Hematopoietic multipotent progenitor cell treated with erythropoietin and hydrocortisone succinate and interleukin-3 and kit ligand, for 8 days (in vitro differentiated cells): ENCODE data around the gene HMOX2.

ENCODE experiments used
- DNase-seq: peaks from one replicate; pipeline ENCODE4 v3.0.0-alpha.2; 2015

HMOX2 gene, protein sequence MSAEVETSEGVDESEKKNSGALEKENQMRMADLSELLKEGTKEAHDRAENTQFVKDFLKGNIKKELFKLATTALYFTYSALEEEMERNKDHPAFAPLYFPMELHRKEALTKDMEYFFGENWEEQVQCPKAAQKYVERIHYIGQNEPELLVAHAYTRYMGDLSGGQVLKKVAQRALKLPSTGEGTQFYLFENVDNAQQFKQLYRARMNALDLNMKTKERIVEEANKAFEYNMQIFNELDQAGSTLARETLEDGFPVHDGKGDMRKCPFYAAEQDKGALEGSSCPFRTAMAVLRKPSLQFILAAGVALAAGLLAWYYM

GRCh38 chr16:4475880-4476788, at the start of gene HMOX2:
Gene HMOX2 (plus strand): TSS chr16:4476398. CDS start chr16:4505525, 29,127 bp downstream.
- peak; percentile 92 for DNase-seq

DNA sequence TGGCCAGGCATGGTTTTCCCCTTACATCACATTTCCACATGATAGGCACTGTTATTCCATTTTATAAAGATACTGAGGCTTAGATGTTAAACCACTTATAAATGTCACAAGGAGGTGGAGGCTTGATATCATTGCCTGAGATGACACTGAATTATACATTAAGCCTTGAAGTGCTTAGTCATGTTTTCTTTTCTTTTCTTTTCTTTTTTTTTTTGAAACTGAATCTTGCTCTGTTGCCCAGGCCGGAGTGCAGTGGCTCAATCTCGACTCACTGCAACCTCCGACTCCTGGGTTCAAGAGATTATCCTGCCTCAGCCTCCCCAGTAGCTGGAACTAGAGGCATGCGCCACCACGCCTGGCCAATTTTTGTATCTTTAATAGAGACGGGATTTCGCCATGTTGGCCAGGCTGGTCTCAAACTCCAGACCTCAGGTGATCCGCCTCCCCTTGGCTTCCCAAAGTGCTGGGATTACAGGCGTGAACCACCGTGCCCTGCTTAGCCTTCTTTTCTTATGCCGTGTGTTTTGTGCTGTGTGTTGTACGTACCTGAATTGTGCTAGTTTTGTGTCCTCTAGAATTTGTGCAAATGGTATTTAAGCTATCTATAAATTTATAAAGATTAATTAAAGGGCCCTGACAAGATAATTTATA, 49.4 kb upstream of the HMOX2 start:
- no peak for DNase-seq

- no peak for DNase-seq
These were observed 47.7 kb upstream of the HMOX2 start for GRCh38 chr16:4428500-4428899.

GRCh38 chr16:4431023-4431422, 45.2 kb upstream of the HMOX2 start:
- no peak for DNase-seq

DNA sequence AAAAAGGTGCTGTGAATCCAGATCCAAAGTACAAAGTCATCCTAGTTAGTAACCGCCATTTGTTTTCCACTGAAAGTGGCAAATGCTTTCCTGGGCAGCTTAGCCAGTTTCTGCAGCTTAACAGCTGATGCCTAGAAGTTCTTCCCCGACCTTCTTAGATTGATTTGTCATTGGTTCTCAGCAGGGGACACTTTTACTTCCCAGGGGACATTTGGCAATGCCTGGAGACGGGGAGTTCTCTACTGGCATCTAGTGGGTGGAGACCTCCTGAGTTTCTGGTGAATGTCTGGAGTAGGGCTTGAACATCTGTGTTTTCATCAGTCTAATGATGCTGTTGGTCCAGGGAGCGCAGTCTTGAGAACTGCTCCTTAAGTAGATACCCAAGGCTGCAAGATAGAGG, 43.0 kb upstream of the HMOX2 start:
- DNase-seq, result no peak

DNA sequence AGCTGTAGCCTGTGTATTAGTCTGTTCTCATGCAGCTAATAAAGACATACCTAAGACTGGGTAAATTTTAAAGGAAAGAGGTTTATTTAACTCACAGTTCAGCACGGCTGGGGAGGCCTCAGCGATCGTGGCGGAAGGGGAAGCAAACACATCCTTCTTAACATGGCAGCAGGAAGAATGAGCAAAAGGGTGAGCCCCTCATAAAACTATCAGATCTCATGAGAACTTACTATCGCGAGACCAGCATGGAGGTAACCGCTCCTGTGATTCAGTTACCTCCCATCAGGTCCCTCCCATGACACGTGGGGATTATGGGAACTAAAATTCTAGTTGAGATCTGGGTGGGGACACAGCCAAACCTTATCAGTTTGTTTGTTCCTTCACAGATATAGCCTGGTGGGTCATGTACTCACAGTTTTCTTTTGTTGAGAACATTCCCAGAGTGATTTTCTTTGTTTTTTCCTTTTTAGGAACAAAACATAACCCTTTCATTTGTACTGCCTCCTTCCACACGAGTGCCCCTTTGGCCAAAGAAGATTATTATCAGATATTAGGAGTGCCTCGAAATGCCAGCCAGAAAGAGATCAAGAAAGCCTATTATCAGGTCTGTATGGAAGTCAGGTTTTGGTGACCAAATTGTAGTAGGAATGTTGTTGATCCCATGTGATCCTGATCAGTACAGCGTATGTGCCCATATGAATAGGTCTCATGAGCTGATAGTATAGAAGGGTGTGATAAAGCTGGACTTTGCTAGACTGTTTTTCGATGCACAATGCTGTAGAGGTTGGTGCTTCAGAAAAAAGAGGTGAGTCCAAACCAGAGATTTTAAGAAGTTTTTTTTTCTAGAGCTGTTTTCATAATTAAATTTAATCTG, 42.0 kb upstream of the HMOX2 start:
- peak; percentile 89 for DNase-seq

GRCh38 chr16:4435337-4436067, 40.7 kb upstream of the HMOX2 start:
- DNase-seq, result no peak

- DNase-seq, result no peak
These were observed 38.8 kb upstream of the HMOX2 start for GRCh38 chr16:4437366-4437765.

GRCh38 chr16:4442371-4442770, 33.8 kb upstream of the HMOX2 start:
- DNase-seq, result no peak

- DNase-seq, result no peak
These were observed 32.9 kb upstream of the HMOX2 start for GRCh38 chr16:4443271-4443670.

GRCh38 chr16:4443986-4444385, 32.2 kb upstream of the HMOX2 start:
- no peak for DNase-seq

- no peak for DNase-seq
These were observed 25.8 kb upstream of the HMOX2 start for GRCh38 chr16:4450430-4450829.

DNA sequence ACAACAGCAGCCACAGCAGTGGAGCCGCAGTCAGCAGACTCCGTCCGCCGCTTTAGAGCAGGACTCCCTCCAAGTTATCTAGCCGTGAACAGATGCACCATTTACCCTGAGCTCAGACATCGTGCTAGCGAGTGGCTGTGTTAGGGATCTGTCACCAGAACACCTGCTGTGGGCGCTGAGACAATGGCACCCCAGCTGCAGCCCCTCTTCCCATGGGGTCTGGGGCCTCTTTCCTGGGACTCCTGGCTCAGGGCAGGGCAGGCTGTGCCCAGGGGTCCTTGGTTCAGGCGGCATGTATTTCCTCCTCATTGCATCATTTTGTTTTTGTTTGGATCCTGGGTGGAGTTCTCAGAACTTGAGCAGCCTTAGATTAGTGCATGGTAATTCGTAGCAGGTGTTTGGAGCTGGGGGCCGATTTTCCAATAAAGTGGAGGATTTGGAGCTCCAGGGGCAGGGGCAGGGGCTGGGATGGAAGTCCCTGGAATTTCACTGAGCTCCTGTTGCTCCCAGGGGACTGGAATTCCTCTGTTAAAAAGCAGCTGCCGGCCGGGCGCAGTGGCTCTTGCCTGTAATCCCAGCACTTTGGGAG, 25.2 kb upstream of the HMOX2 start:
- DNase-seq, result no peak

- DNase-seq, result no peak
These were observed 23.5 kb upstream of the HMOX2 start for GRCh38 chr16:4452674-4453073.

GRCh38 chr16:4454623-4455022, 21.6 kb upstream of the HMOX2 start:
- DNase-seq, result no peak

DNA sequence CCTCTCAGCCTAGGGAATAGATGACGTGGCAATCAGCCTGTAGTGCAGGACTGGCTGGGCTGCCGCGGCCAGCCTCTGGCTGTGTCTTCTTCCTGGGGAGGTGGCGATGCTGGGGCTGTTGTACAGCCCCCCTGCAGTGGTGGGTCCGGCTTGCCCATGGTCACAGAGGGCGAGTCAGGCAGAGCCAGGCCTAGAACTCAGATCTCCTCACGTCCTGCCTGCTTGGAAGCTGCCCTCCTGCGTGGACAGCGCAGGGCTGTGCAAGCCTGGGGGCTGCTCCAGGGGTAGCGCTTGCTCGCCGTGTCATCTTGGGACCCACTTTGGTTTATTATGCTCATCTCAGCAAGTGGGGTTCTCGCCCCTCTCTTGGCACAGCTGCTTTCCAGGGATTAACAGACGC, 21.1 kb upstream of the HMOX2 start:
- DNase-seq, result no peak

GRCh38 chr16:4455951-4456350, 20.2 kb upstream of the HMOX2 start:
- DNase-seq, result no peak

DNA sequence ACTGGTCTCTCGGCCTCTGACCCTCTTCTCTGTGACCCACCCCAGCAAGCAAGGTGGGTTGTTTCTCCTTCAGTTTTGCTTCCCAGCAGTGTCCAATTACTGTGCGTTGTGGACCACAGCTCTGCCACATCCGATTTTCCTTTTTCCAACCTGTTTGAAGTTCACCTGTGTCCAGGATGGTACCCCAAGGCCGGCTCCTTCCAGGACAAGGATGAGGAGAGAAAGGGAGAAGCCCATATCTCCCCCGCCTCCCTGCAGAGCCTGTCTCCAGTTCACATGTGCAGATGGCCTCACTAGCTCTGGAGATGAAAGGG, 15.3 kb upstream of the HMOX2 start:
- DNase-seq, result no peak

DNA sequence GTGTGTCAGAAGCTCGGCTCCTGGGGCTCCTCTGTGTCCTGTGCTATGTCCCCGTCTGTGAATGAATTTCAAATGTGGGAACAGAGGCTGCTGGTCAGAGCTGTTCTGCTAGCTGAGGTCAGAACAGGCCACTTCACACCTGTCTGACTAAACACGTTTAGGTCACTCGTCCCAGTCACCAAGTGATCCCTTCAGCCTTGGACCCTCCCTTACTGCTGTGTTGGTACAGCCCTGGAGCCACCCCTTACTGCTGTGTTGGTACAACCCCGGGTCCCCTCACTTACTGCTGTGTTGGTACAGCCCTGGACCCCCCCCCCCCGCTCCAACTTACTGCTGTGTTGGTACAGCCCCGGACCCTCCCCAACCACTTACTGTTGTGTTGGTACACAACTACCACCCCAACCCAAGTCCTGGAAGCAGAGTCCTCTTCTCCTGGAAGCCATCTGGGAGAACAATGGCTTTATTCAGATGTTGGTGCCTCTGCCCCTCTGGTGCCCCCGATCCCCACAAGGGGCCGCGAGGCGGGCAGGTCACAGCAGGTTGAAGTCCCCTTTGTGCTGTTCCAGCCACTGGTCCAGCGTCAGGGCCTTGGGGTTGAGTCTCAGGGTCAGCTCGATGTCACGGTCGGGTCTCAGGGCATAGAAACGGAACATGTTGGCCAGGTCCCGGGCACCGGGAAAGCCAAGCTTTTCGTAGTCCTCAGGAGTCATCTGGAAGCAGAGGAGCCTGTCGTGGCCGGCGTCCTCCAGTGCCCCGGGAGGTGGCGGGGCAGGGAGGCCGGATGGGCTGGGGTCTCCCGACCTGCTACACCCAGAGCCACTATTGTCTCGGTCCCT, 14.7 kb upstream of the HMOX2 start:
- DNase-seq, result no peak

DNA sequence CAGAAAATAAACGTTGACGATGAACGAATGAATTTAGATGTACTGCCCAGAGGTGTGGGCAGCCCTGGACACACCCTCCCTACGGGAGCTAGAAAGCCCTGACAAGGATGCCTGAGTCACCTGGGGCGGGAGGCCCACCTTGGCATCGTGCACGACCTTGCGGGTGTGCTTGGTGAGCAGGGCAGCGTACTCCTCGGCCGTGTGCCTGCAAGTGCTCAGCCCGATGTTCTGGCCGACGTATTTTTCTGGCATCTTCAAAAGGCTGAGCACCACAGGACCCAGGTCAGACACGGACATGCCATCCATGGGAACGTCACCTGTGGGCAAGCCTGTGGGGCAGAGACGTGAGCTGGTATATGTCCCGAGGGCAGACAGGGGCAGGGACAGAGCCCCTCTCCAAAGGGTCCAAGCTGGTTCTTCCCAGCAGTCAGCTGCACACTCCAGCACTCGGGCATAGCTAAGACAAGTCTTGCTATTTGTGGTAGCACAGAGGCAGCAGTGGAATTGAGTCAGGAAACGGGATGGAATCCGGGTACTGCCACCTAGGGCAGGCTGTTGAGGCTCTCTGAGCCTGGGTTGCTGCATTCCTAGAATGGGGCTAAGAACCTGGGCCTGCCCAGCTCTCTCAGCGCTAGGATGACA, 12.6 kb upstream of the HMOX2 start:
- DNase-seq, result no peak
